ENCODE results near the gene ALPI. TPM values are rescaled to one million over a fixed set of nuclear protein-coding genes. Genes with fewer than 3 reads are reported as not detected.

ALPI gene
- total RNA-seq, 2 experiments from 2014 or later: not detected

DNA sequence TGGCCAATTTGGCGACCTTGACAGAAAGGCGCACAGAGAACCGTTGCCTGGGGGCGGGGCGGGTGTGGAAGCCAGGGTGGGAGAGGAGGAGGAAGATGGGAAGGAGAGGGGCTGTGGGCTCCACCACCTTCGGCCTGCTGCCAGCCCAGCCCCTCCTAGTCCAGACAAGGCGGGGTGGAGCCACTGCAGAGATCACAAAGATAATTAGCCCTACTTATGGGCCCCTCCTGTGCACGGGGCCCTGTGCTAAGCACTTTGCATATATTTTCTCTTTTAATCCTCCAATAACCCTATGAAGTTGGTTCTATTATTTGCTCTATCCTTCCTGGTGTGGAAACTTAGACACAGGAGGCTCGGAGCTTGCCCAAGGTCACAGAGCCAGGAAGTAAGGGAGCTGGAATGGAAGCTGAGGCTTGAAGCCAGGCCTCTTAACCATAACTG lies 45.4 kb downstream of the ALPI start:
- Histone ChIP-seq H3K27ac (ENCODE audit: low read depth, low read length, poor library complexity, severe bottlenecking) (no peak overlapping the region), H3K9me3 (ENCODE audit: low read length) (no peaks in the 10 kb centered on the region), H3K36me3 (ENCODE audit: insufficient read depth, low read length) (no peaks in the 10 kb centered on the region), H3K9me2 (ENCODE audit: insufficient read depth, low read length) (no peaks in the 10 kb centered on the region), H3K4me1 (ENCODE audit: insufficient read depth, low read length, poor library complexity, severe bottlenecking) (no peaks in the 10 kb centered on the region), H3K79me2 (ENCODE audit: insufficient read depth, low read depth, low read length) (no peaks in the 10 kb centered on the region), H3K4me3 (ENCODE audit: low read depth, low read length, poor library complexity, severe bottlenecking) (no peak overlapping the region), H4K20me1 (ENCODE audit: insufficient read depth, low read length) (no peaks in the 10 kb centered on the region), H3K4me2 (ENCODE audit: low read length) (no peak overlapping the region), H2AFZ (ENCODE audit: low read length) (no peak overlapping the region)
- ChIA-PET POLR2A (no interaction called here), CTCF (ENCODE audit: unreplicated experiment) (no interaction called here)
- TF ChIP-seq, protein P1, sequence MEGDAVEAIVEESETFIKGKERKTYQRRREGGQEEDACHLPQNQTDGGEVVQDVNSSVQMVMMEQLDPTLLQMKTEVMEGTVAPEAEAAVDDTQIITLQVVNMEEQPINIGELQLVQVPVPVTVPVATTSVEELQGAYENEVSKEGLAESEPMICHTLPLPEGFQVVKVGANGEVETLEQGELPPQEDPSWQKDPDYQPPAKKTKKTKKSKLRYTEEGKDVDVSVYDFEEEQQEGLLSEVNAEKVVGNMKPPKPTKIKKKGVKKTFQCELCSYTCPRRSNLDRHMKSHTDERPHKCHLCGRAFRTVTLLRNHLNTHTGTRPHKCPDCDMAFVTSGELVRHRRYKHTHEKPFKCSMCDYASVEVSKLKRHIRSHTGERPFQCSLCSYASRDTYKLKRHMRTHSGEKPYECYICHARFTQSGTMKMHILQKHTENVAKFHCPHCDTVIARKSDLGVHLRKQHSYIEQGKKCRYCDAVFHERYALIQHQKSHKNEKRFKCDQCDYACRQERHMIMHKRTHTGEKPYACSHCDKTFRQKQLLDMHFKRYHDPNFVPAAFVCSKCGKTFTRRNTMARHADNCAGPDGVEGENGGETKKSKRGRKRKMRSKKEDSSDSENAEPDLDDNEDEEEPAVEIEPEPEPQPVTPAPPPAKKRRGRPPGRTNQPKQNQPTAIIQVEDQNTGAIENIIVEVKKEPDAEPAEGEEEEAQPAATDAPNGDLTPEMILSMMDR (conservative IDR thresholded peaks at IDR 0.05; ENCODE audit: low read length): no peak
- TF ChIP-seq EZH2phosphoT487 (IDR thresholded peaks at IDR 0.05; ENCODE audit: borderline replicate concordance, low read depth, low read length): no peak
- intact Hi-C loops (cut with micrococcal nuclease; ENCODE audit: unreplicated experiment): no loop called here
- BruUV-seq (replicated peaks): no TSS peak
- DNase-seq (ENCODE audit: low spot score): no peak

DNA sequence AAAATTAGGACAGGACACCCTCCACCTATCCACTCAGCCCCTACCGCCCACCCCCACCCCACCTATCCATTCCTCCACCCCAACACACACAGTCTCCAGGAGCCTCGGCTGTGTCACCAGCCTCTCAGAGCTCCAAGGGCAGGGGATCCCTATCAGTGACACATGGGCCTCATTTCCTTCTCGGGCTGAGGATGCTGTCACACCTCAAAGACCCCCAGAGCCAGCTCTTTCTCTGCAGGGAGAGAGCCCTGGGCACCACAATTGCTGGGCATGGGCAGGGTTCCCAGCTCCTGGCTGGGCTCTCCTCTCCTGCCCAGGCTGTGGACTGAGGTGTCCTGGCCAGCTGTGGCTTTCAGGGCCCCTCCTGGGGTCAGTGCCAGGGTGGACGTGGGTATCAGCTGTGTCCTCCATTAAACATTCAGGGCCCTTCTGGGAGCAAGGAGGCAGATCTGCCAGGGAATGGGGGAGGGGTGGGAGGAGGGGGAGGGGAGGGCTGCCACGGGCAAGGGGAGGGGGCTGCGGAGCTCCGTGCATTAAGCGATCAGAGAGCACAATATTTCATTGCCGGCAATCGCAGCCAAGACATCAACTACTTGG lies 45.9 kb downstream of the ALPI start:
- Histone ChIP-seq H3K79me2 (ENCODE audit: insufficient read depth, low read depth, low read length) (no peaks in the 10 kb centered on the region), H3K9me2 (ENCODE audit: insufficient read depth, low read length) (no peaks in the 10 kb centered on the region), H3K4me2 (ENCODE audit: low read length) (no peak overlapping the region), H3K27ac (ENCODE audit: low read depth, low read length, poor library complexity, severe bottlenecking) (no peak overlapping the region), H4K20me1 (ENCODE audit: insufficient read depth, low read length) (no peaks in the 10 kb centered on the region), H3K4me3 (ENCODE audit: low read depth, low read length, poor library complexity, severe bottlenecking) (no peak overlapping the region), H2AFZ (ENCODE audit: low read length) (no peak overlapping the region), H3K4me1 (ENCODE audit: insufficient read depth, low read length, poor library complexity, severe bottlenecking) (no peaks in the 10 kb centered on the region), H3K36me3 (ENCODE audit: insufficient read depth, low read length) (no peaks in the 10 kb centered on the region), H3K9me3 (ENCODE audit: low read length) (no peaks in the 10 kb centered on the region)
- intact Hi-C loops (cut with micrococcal nuclease; ENCODE audit: unreplicated experiment): no loop called here
- no TSS peak for BruUV-seq (replicated peaks)
- TF ChIP-seq, protein P1 (conservative IDR thresholded peaks at IDR 0.05; ENCODE audit: low read length): no peak
- no peak for TF ChIP-seq EZH2phosphoT487 (IDR thresholded peaks at IDR 0.05; ENCODE audit: borderline replicate concordance, low read depth, low read length)
- no peak for DNase-seq (ENCODE audit: low spot score)
- ChIA-PET CTCF (ENCODE audit: unreplicated experiment) (no interaction called here), POLR2A (interaction anchor here (0.7 kb wide), 1 partner anchor 250 kb away, joined by 3 read pairs; no protein-coding TSS in a partner anchor)

DNA sequence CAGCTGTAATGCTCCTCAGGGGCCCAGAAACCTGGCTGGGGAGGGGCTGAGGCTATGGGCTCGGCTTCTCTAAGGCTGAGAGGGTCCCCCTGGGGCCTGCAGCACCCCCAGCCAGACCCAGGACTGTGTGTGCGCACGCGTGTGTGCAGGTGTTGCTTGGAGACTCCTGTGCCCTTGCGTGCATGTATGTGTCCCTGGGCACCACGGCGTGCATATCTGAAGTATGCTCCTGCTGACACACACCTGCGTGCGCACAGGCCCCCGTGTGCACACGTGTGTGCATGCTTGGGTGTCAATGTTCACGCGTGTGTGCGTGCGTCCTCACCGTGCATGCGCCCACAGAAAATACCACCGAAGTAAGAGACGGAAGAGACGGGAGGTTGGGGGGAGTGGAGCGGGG lies 46.6 kb downstream of the ALPI start:
- Histone ChIP-seq H3K4me1 (ENCODE audit: insufficient read depth, low read length, poor library complexity, severe bottlenecking) (no peaks in the 10 kb centered on the region), H4K20me1 (ENCODE audit: insufficient read depth, low read length) (no peaks in the 10 kb centered on the region), H3K9me2 (ENCODE audit: insufficient read depth, low read length) (no peaks in the 10 kb centered on the region), H3K9me3 (ENCODE audit: low read length) (no peaks in the 10 kb centered on the region), H3K79me2 (ENCODE audit: insufficient read depth, low read depth, low read length) (no peaks in the 10 kb centered on the region), H3K27ac (ENCODE audit: low read depth, low read length, poor library complexity, severe bottlenecking) (no peak overlapping the region), H2AFZ (ENCODE audit: low read length) (no peak overlapping the region), H3K4me2 (ENCODE audit: low read length) (no peak overlapping the region), H3K4me3 (ENCODE audit: low read depth, low read length, poor library complexity, severe bottlenecking) (no peak overlapping the region), H3K36me3 (ENCODE audit: insufficient read depth, low read length) (no peaks in the 10 kb centered on the region)
- ChIA-PET CTCF (ENCODE audit: unreplicated experiment) (no interaction called here), POLR2A (no interaction called here)
- no TSS peak for BruUV-seq (replicated peaks)
- no peak for DNase-seq (ENCODE audit: low spot score)
- intact Hi-C loops (cut with micrococcal nuclease; ENCODE audit: unreplicated experiment): no loop called here
- TF ChIP-seq EZH2phosphoT487 (IDR thresholded peaks at IDR 0.05; ENCODE audit: borderline replicate concordance, low read depth, low read length): no peak
- TF ChIP-seq, protein P1 (conservative IDR thresholded peaks at IDR 0.05; ENCODE audit: low read length): no peak

Data from OCI-LY7 (cell line).